HCT116 (cell line): ENCODE results near the gene C11orf58.

Experiments used
- CBX3 ChIP-seq: IDR thresholded peaks from 2 replicates; pipeline ENCODE4 v1.6.1; 2012; ENCODE audit warnings: low read depth
- EZH2 ChIP-seq: fragments of 200-600 bp; sonication (generic); IDR thresholded peaks from 2 replicates; pipeline ENCODE4 v1.6.1; 2017; ENCODE audit warnings: antibody characterized with exemption, mixed run types
- EZH2phosphoT487 ChIP-seq: fragments of 200-600 bp; IDR thresholded peaks from 2 replicates; pipeline ENCODE4 v1.6.1; 2018; ENCODE audit warnings: antibody characterized with exemption, borderline replicate concordance
- POLR2A ChIP-seq: IDR thresholded peaks from 2 replicates; pipeline ENCODE4 v1.7.0; 2011; ENCODE audit warnings: borderline replicate concordance; ENCODE audit not compliant: insufficient read depth, insufficient read length; ENCODE audit errors: extremely low read depth
- POLR2AphosphoS5 ChIP-seq: IDR thresholded peaks from 2 replicates; pipeline ENCODE4 v1.6.1; 2011; ENCODE audit warnings: mild to moderate bottlenecking, low read depth, low read length, moderate library complexity
- SIN3A ChIP-seq: IDR thresholded peaks from 2 replicates; pipeline ENCODE4 v1.6.1; 2012; ENCODE audit warnings: low read depth
- ZNF274 ChIP-seq: fragments of 200-500 bp; sonication (Bioruptor generic); IDR thresholded peaks from 2 replicates; pipeline ENCODE4 v1.6.1; 2014; ENCODE audit warnings: mild to moderate bottlenecking, low read depth, low read length, inconsistent platforms
- TF ChIP-seq, protein P1 (sequence below), 3 experiments: fragments of 200-600 bp in 1 of 3; sonication (generic) in 1 of 3; IDR thresholded peaks in 2 of 3; conservative IDR thresholded peaks in 1 of 3; 2 replicates each; pipeline ENCODE4 v1.5.1; 2012 to 2017; ENCODE audit warnings: low read depth in 2 of 3, low read length in 2 of 3, antibody characterized with exemption in 1 of 3, borderline replicate concordance in 1 of 3, control low read depth in 1 of 3, mild to moderate bottlenecking in 1 of 3, mixed read lengths in 1 of 3, mixed run types in 1 of 3, moderate library complexity in 1 of 3; ENCODE audit not compliant: insufficient read depth in 1 of 3
- TF ChIP-seq, protein P2 (sequence below): IDR thresholded peaks from 2 replicates; pipeline ENCODE4 v1.6.1; 2012

DNA sequence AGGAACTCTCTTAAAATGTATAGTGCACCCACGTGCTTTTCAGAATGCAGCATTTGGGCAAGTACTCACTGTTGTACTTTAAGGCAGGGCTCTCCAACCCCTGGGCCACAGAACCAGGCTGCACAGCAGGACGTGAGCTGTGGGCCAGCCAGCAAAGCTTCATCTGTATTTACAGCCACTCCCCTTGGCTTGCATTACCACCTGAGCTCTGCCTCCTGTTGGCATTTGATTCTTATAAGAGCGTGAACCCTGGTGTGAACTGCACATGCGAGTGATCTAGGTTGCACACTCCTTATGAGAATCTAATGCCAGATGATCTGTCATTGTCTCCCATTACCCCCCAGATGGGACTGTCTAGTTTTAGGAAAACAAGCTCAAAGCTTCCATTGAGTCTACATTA lies 3.0 kb downstream of the C11orf58 start:
- TF ChIP-seq, protein P1, sequence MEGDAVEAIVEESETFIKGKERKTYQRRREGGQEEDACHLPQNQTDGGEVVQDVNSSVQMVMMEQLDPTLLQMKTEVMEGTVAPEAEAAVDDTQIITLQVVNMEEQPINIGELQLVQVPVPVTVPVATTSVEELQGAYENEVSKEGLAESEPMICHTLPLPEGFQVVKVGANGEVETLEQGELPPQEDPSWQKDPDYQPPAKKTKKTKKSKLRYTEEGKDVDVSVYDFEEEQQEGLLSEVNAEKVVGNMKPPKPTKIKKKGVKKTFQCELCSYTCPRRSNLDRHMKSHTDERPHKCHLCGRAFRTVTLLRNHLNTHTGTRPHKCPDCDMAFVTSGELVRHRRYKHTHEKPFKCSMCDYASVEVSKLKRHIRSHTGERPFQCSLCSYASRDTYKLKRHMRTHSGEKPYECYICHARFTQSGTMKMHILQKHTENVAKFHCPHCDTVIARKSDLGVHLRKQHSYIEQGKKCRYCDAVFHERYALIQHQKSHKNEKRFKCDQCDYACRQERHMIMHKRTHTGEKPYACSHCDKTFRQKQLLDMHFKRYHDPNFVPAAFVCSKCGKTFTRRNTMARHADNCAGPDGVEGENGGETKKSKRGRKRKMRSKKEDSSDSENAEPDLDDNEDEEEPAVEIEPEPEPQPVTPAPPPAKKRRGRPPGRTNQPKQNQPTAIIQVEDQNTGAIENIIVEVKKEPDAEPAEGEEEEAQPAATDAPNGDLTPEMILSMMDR (IDR thresholded peaks at IDR 0.05 in 2 of 3, conservative IDR thresholded peaks at IDR 0.05 in 1 of 3; ENCODE audit: borderline replicate concordance in 1 of 3, insufficient read depth in 1 of 3, low read depth in 2 of 3, low read length in 2 of 3) = no peak
- TF ChIP-seq POLR2A (no peak), CBX3 (no peak), ZNF274 (no peak), EZH2 (no peak), EZH2phosphoT487 (no peak), POLR2AphosphoS5 (no peak), SIN3A (no peak)
- TF ChIP-seq, protein P2, sequence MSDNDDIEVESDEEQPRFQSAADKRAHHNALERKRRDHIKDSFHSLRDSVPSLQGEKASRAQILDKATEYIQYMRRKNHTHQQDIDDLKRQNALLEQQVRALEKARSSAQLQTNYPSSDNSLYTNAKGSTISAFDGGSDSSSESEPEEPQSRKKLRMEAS = no peak
